T-helper 1 cell treated with Interleukin-12 subunit alpha and Interleukin-12 subunit beta and Interleukin-4 antibody, amounts not matched to agents 30 μg/mL and 1 μg/mL, for 36 hours (primary cell): ENCODE measurements around the gene ZKSCAN4.

Experiments used
- H3K27ac Mint-ChIP-seq: one replicate; pipeline ENCODE4 v1.8.0; 2021; ENCODE audit warnings: mild to moderate bottlenecking, mixed read lengths
- H3K27me3 Mint-ChIP-seq: one replicate; pipeline ENCODE4 v1.8.0; 2021; ENCODE audit warnings: low read depth, mixed read lengths
- H3K36me3 Mint-ChIP-seq: one replicate; pipeline ENCODE4 v1.8.0; 2021; ENCODE audit warnings: low read depth, mixed read lengths
- H3K4me1 Mint-ChIP-seq: one replicate; pipeline ENCODE4 v1.8.0; 2021; ENCODE audit warnings: low read depth, mixed read lengths
- H3K4me3 Mint-ChIP-seq: one replicate; pipeline ENCODE4 v1.8.0; 2021; ENCODE audit warnings: mild to moderate bottlenecking, moderate library complexity, mixed read lengths
- H3K9me3 Mint-ChIP-seq: one replicate; pipeline ENCODE4 v1.8.0; 2021; ENCODE audit warnings: mixed read lengths

ZKSCAN4 gene

DNA sequence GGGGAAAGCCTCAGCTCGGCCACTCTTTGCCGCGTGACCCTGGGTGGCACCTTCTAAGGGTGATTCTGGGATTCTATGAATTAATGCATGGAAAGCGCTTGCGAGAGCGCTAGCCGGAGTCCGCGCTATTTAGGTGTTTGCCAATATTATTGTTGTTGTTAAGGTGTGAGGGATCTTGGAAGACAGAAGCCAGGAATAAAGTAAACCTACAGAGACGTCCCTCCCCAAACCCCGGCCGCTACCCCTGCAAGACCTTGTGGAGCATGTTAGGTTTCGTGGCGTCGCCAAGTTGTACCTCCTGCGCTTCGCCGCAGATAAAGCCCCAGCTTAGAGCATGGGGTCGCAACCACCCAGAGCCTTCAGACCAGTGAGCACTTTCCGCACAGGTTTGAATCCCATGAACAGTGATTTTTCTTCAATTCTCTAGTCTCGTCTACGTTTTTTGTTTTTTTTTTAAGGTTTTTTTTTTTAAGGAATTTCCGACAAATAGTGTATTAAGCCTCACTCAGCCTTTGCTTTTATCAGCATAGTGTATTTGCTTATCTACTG lies 43.9 kb downstream of the ZKSCAN4 start:
- Mint-ChIP-seq H3K36me3 (peaks cover 8% of the 10 kb centered on the region), H3K27me3 (peaks cover 90% of the 10 kb centered on the region), H3K27ac (no peak overlapping the region), H3K4me1 (peaks cover 32% of the 10 kb centered on the region), H3K4me3 (peak overlapping the region; percentile 87), H3K9me3 (peaks cover 30% of the 10 kb centered on the region)

DNA sequence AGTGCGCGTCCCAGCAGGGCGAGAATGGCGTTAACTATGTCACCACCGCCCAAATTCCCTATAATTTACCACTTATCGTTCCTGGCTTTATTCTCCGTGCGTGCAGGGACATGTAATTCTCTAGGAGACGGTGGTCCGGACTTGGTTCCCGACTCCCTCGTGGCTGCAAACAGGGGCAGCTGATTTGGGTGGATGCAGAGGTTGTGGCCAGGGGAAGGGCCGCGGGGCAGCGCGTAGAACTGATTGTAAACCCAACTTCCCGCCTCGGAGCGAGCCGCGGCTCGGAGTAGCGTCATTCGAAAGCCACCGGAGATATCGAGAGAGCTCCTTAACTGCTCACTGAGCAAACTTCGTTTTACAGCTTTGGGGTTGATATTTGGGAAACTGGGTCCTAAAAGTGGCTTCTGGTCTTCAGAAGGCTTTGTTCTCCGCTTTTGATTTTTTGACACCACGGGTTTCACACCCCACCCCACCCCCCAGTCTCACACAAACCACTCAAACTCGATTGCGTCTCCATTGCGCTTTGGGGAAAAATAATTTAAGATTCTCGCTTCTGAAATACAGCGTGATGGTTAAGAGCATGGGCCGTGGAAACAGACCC lies 44.5 kb downstream of the ZKSCAN4 start:
- Mint-ChIP-seq H3K27me3 (peaks cover 86% of the 10 kb centered on the region), H3K9me3 (peaks cover 30% of the 10 kb centered on the region), H3K36me3 (peaks cover 8% of the 10 kb centered on the region), H3K27ac (peak overlapping the region; percentile 41), H3K4me1 (peaks cover 26% of the 10 kb centered on the region), H3K4me3 (peak overlapping the region; percentile 87)

DNA sequence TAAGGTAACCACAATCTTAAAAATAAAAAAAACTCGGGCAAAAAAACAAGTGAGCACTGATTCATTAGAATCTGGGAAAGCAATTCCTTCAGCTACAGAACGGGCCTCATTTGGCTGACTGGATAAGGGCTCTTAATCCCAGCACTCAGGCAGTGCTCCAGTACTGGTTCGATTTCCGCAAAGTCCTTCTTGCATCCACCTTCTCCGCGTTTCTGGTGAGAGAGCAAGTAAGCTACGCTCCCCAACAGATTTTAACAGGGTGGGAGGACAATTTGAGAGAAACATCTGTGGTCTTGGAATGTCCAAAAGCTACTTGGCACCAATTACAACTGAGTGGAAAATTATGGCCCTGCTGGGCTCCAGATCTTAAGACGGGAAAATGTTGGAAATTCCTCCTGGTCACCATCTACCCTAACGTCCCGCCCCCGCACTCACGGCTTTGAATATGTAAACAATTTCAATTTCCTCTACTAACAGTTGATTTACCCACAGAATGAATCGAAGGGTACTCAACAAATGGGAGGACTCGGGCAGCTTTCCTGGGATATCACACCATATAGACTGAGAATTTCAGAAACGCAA lies 45.0 kb downstream of the ZKSCAN4 start:
- peaks cover 80% of the 10 kb centered on the region for H3K27me3 Mint-ChIP-seq
- H3K36me3 Mint-ChIP-seq, result peaks cover 8% of the 10 kb centered on the region
- H3K27ac Mint-ChIP-seq, result no peak overlapping the region
- H3K4me3 Mint-ChIP-seq, result peak overlapping the region; percentile 87
- peaks cover 30% of the 10 kb centered on the region for H3K9me3 Mint-ChIP-seq
- H3K4me1 Mint-ChIP-seq, result peaks cover 22% of the 10 kb centered on the region

DNA sequence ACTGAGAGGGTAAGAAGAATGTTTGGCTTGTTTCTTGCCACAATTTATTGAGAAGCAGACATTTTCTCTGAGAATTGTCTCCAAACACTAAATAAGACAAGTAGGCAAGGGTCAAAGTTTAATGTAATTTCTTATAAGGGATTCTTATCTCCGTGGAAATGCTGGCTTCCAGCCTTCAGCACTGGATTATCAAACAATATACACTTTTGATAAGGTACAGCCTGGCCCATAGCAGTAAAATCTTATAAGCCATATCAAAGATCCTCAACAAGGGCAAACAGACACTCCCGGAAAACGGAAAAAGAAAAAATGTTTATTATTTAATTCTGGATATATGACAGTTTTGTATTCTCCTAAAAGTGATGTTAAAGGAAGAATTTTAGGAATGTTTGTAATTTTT lies 45.5 kb downstream of the ZKSCAN4 start:
- Mint-ChIP-seq H3K27ac (no peak overlapping the region), H3K4me1 (peaks cover 18% of the 10 kb centered on the region), H3K36me3 (peaks cover 7% of the 10 kb centered on the region), H3K27me3 (peaks cover 75% of the 10 kb centered on the region), H3K9me3 (peaks cover 30% of the 10 kb centered on the region), H3K4me3 (no peak overlapping the region)

DNA sequence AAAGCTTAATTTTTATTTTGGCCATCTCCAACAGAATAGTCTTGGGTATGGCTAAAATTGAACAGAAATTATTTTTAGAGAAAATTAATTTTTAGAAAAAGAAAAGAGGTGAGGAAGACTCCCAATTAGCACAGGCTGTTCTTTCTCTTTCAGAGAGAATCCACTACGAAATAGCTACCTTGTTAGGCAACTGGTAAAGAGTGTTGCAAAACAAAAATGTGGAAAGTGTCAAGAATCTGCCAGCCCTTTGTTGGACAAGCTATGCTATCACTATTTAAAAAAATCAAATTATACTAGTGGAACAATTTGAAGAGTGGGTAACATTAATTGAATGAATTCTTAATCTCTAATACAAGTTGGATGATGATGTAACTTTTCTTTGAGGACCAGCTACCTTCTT lies 46.2 kb downstream of the ZKSCAN4 start:
- Mint-ChIP-seq H3K4me1 (peaks cover 17% of the 10 kb centered on the region), H3K36me3 (peaks cover 7% of the 10 kb centered on the region), H3K4me3 (no peak overlapping the region), H3K27me3 (peaks cover 69% of the 10 kb centered on the region), H3K27ac (no peak overlapping the region), H3K9me3 (peaks cover 30% of the 10 kb centered on the region)

DNA sequence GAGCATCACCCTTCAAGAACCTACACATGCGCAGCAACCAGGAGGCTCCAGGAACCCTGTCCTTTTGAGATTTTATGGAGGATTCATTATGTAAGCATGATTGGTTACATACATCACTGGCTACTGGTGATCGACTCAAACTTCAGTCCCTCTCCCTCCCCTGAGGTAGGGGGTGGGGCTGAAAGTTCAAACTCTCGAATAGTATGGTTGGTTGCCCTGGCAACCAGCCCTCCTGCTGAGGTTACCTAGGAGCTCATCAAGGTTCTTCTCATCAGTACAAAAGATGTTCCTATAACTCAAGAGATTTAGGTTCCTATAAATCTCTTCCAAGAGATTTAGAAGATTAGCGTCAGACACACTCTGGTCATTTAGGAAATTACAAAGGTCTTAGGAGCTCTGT lies 48.9 kb downstream of the ZKSCAN4 start:
- Mint-ChIP-seq H3K4me3 (no peak overlapping the region), H3K27ac (no peak overlapping the region), H3K9me3 (peaks cover 42% of the 10 kb centered on the region), H3K4me1 (peaks cover 14% of the 10 kb centered on the region), H3K36me3 (peaks cover 7% of the 10 kb centered on the region), H3K27me3 (peaks cover 47% of the 10 kb centered on the region)

DNA sequence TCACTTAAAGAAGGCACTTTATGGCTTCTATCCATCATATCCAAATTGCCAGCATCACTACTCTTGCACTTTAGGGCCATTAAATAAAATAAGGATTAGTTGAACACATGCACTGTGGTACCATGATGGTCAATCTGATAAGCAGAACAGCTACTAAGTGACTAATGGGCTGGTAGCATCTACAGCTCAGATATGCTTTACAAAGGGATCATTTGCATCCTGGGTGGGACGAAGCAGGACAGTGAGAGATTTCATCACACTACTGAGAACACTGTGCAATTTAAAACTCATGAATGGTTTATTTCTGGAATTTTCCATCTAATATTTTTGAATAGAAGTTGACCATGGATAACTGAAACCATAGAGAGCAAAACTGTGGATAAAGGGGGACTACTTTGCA lies 52.0 kb downstream of the ZKSCAN4 start:
- H3K9me3 Mint-ChIP-seq, result peaks cover 52% of the 10 kb centered on the region
- H3K27ac Mint-ChIP-seq, result no peak overlapping the region
- peaks cover 2% of the 10 kb centered on the region for H3K4me1 Mint-ChIP-seq
- no peak overlapping the region for H3K4me3 Mint-ChIP-seq
- H3K36me3 Mint-ChIP-seq, result no peaks in the 10 kb centered on the region
- H3K27me3 Mint-ChIP-seq, result peaks cover 15% of the 10 kb centered on the region
